ENCODE results near the gene CWC27.

CWC27 gene

DNA sequence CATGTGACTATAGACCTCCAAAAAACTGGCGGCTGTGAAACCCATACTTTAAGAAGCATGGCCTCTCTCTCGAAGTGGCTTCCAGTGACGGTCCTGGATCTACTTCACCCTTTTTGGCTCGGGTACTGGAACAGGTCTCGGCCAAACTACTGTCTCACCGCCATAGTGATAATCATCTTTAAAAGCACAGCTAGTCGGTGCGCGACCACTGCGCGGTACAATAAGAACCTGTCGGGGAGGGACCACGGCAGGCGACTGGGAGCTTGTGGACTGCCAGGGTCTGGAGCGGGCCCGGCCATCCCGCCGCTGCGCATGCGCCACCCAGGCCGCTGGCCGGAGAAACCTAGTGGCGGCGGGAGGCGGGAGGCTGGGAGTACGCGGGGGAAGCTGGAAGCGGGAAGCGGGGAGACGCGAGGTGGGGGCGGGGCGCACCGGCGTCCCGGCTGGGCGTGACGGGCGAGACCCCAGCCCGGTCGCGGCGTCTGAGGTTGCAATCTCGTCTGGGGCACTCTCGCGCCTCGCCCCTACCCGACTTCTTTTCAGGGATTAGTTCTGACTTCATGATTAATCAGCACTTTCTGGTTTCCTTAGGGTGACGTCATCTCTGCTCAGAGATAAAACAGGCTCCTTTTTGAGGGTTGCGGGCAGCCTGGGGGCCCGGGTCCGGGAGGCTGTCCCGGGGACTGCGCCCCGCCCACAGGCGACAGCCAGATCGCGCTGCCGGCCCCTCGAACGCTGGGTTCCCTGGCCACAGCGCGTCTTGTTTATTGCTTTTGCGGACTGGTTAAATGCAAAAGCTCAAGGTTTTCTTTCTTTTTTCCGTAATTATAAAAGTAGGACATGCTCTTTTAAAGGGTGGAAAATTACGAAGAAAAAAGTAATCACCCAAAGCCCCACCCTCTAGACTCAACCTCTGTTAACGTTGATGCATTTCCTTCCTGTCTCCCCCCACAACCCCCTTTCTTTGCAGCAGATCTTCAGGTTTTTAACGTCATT is 266.8 kb downstream of the CWC27 start:
- Histone ChIP-seq H3K36me3 (ENCODE audit: insufficient read depth, low read length) (no peaks in the 10 kb centered on the region), H3K4me1 (ENCODE audit: insufficient read depth, low read length) (peaks cover 22% of the 10 kb centered on the region), H3K4me3 (ENCODE audit: low read length) (peak overlapping the region; percentile 64), H3K27me3 (ENCODE audit: insufficient read depth, low read length) (no peaks in the 10 kb centered on the region), H3K9me3 (ENCODE audit: insufficient read depth, low read depth, low read length) (no peaks in the 10 kb centered on the region), H3K27ac (ENCODE audit: low read depth, low read length) (peak overlapping the region; percentile 78), H3K9ac (ENCODE audit: low read depth, low read length) (peak overlapping the region; percentile 80)
- WGBS = 6% methylated on average over 67 of the region's 68 CpGs

GRCh38 chr5:65037831-65038815 is 269.4 kb downstream of the CWC27 start:
- WGBS = 68% methylated on average over 9 of the region's 9 CpGs
- no peak overlapping the region for H3K4me3 ChIP-seq (ENCODE audit: low read length)
- H3K9ac ChIP-seq (ENCODE audit: low read depth, low read length) = no peak overlapping the region
- H3K36me3 ChIP-seq (ENCODE audit: insufficient read depth, low read length) = no peaks in the 10 kb centered on the region
- H3K27me3 ChIP-seq (ENCODE audit: insufficient read depth, low read length) = no peaks in the 10 kb centered on the region
- peaks cover 22% of the 10 kb centered on the region for H3K4me1 ChIP-seq (ENCODE audit: insufficient read depth, low read length)
- no peaks in the 10 kb centered on the region for H3K9me3 ChIP-seq (ENCODE audit: insufficient read depth, low read depth, low read length)
- no peak overlapping the region for H3K27ac ChIP-seq (ENCODE audit: low read depth, low read length)

DNA sequence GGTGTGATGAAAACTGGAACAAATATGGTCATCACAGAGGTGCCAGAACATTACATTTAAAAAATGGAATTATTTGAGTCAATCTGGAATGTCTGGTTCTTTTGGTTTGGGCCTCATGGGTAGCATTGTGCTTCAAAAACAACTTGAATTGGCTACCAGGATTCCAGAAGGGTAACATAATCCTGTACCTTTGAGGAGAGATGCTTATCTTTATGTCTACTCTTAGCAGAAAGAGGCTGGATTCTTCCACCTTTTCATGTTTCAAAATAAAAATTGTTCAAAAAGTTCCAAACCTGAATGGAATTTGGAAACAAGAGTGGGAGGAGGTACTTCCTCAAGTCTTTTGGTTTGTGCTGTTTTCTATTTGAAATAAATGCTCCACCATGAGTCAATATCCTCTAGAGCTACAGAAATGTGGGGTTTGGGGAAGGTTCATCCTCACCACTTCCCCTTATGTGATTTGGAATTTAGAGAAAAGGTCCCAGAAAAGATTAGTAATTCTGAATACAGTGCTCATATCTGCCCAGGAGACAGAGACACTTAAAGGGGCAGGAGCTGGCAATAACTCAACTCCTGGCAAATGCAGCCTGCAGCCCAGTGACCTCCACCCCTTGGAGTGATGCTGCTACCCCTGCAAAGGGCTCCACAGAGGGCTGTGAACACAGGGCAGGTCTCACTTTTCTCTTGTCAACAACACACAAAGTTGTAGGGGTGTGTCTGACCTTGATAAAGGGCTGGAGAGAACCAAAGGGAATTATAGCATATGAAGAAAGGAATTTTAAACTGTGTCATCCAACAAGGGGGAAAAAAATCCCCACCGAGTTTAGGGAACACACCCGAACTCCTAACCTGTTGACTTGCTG is 272.8 kb downstream of the CWC27 start:
- Histone ChIP-seq H3K9ac (ENCODE audit: low read depth, low read length) (no peak overlapping the region), H3K9me3 (ENCODE audit: insufficient read depth, low read depth, low read length) (no peaks in the 10 kb centered on the region), H3K27ac (ENCODE audit: low read depth, low read length) (no peak overlapping the region), H3K36me3 (ENCODE audit: insufficient read depth, low read length) (no peaks in the 10 kb centered on the region), H3K4me3 (ENCODE audit: low read length) (no peak overlapping the region), H3K27me3 (ENCODE audit: insufficient read depth, low read length) (no peaks in the 10 kb centered on the region), H3K4me1 (ENCODE audit: insufficient read depth, low read length) (peaks cover 5% of the 10 kb centered on the region)
- WGBS = 90% methylated on average over 2 of the region's 2 CpGs

GRCh38 chr5:65043843-65044359 is 275.2 kb downstream of the CWC27 start:
- H3K9me3 ChIP-seq (ENCODE audit: insufficient read depth, low read depth, low read length) = no peaks in the 10 kb centered on the region
- H3K27me3 ChIP-seq (ENCODE audit: insufficient read depth, low read length) = no peaks in the 10 kb centered on the region
- no peak overlapping the region for H3K4me3 ChIP-seq (ENCODE audit: low read length)
- no peaks in the 10 kb centered on the region; the same call in 1 of the 2 replicates for H3K4me1 ChIP-seq (ENCODE audit: insufficient read depth, low read length)
- H3K36me3 ChIP-seq (ENCODE audit: insufficient read depth, low read length) = no peaks in the 10 kb centered on the region
- 88% methylated on average over 5 of the region's 5 CpGs for WGBS
- no peak overlapping the region for H3K9ac ChIP-seq (ENCODE audit: low read depth, low read length)
- no peak overlapping the region for H3K27ac ChIP-seq (ENCODE audit: low read depth, low read length)

- Histone ChIP-seq H3K4me3 (ENCODE audit: low read length) (no peak overlapping the region), H3K9ac (ENCODE audit: low read depth, low read length) (no peak overlapping the region), H3K36me3 (ENCODE audit: insufficient read depth, low read length) (no peaks in the 10 kb centered on the region), H3K27me3 (ENCODE audit: insufficient read depth, low read length) (no peaks in the 10 kb centered on the region), H3K27ac (ENCODE audit: low read depth, low read length) (no peak overlapping the region), H3K9me3 (ENCODE audit: insufficient read depth, low read depth, low read length) (no peaks in the 10 kb centered on the region), H3K4me1 (ENCODE audit: insufficient read depth, low read length) (no peaks in the 10 kb centered on the region)
- 84% methylated on average over 2 of the region's 3 CpGs for WGBS
Measured at GRCh38 chr5:65047225-65047624, 278.5 kb downstream of the CWC27 start.

DNA sequence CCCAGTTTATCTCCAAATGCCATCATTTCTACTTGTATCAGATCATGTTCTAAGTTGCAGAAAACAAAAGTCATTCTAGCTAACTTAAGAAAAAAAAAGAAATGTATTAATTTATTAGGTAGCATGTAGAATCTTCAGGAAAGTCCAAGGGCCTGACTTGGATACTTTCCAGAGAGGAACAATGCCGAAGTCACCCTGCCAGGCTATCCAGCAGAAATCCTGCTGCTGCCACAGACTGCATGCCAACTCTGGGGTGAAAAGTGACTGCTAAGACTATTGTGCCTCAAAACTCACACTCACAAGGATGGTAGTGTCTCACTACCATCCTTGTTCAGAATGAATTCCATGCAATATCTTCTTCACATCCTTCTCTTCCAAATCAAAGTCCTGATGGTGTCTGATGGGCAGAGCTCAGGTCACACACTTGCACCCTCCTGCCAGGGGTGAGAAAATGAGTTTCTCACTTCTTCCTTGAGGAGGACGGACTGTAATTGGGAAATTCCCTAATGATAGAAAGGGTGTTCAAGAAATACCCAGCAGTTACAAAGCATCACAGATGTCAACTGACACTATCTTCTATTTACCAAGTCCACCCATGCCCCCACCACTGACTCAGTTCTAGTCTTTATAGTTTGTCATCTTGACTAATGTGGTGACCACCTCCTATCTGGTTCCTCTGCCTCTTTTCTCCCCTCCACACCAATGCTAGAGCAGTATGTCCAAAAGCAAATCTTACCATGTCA is 279.4 kb downstream of the CWC27 start:
- 85% methylated on average over 1 of the region's 2 CpGs for WGBS
- H3K4me1 ChIP-seq (ENCODE audit: insufficient read depth, low read length) = no peaks in the 10 kb centered on the region
- H3K9ac ChIP-seq (ENCODE audit: low read depth, low read length) = no peak overlapping the region
- H3K27me3 ChIP-seq (ENCODE audit: insufficient read depth, low read length) = no peaks in the 10 kb centered on the region
- no peaks in the 10 kb centered on the region for H3K36me3 ChIP-seq (ENCODE audit: insufficient read depth, low read length)
- no peak overlapping the region for H3K27ac ChIP-seq (ENCODE audit: low read depth, low read length)
- no peak overlapping the region for H3K4me3 ChIP-seq (ENCODE audit: low read length)
- H3K9me3 ChIP-seq (ENCODE audit: insufficient read depth, low read depth, low read length) = no peaks in the 10 kb centered on the region

GRCh38 chr5:65050140-65050539 is 281.4 kb downstream of the CWC27 start:
- H3K4me3 ChIP-seq (ENCODE audit: low read length) = no peak overlapping the region
- H3K27me3 ChIP-seq (ENCODE audit: insufficient read depth, low read length) = no peaks in the 10 kb centered on the region
- H3K27ac ChIP-seq (ENCODE audit: low read depth, low read length) = no peak overlapping the region
- H3K9ac ChIP-seq (ENCODE audit: low read depth, low read length) = no peak overlapping the region
- H3K9me3 ChIP-seq (ENCODE audit: insufficient read depth, low read depth, low read length) = no peaks in the 10 kb centered on the region
- H3K4me1 ChIP-seq (ENCODE audit: insufficient read depth, low read length) = no peaks in the 10 kb centered on the region
- no peaks in the 10 kb centered on the region for H3K36me3 ChIP-seq (ENCODE audit: insufficient read depth, low read length)

- Histone ChIP-seq H3K9ac (ENCODE audit: low read depth, low read length) (no peak overlapping the region), H3K27me3 (ENCODE audit: insufficient read depth, low read length) (no peaks in the 10 kb centered on the region), H3K9me3 (ENCODE audit: insufficient read depth, low read depth, low read length) (no peaks in the 10 kb centered on the region), H3K27ac (ENCODE audit: low read depth, low read length) (no peak overlapping the region), H3K4me1 (ENCODE audit: insufficient read depth, low read length) (no peaks in the 10 kb centered on the region), H3K4me3 (ENCODE audit: low read length) (no peak overlapping the region), H3K36me3 (ENCODE audit: insufficient read depth, low read length) (no peaks in the 10 kb centered on the region)
- WGBS = 93% methylated on average over 5 of the region's 5 CpGs
Measured at GRCh38 chr5:65050826-65051498, 282.2 kb downstream of the CWC27 start.

DNA sequence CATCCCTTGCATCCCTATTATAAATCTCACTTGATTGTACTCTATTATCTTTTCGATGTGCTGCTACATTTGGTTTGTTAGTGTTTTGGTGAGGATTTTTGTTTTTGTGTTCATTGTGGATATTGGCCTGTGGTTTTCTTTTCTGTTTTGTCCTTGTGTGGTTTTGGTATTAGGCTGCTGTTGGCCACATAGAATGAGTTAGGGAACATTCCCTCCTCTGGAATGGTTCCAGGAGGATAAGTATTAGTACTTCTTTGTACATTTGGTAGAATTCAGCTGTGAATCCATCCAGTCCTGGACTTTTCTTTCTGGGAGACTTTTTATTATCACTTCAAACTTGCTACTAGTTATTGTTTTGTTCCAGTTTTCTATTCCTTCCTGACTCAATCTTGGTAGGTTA is 287.2 kb downstream of the CWC27 start:
- Histone ChIP-seq H3K4me3 (ENCODE audit: low read length) (no peak overlapping the region), H3K9ac (ENCODE audit: low read depth, low read length) (no peak overlapping the region), H3K27me3 (ENCODE audit: insufficient read depth, low read length) (no peaks in the 10 kb centered on the region), H3K36me3 (ENCODE audit: insufficient read depth, low read length) (no peaks in the 10 kb centered on the region), H3K9me3 (ENCODE audit: insufficient read depth, low read depth, low read length) (peaks cover 7% of the 10 kb centered on the region), H3K4me1 (ENCODE audit: insufficient read depth, low read length) (no peaks in the 10 kb centered on the region), H3K27ac (ENCODE audit: low read depth, low read length) (no peak overlapping the region)
- 100% methylated on average over 1 of the region's 1 CpG for WGBS

Measured in HUES64 (cell line).